NCI-H2081 (cell line): ENCODE results near the gene TH.

Source experiments
- DNase-seq, 2 experiments: peaks; one replicate each; lab custom pipeline; 2025; lab: John Stamatoyannopoulos, UW

Gene TH

DNA sequence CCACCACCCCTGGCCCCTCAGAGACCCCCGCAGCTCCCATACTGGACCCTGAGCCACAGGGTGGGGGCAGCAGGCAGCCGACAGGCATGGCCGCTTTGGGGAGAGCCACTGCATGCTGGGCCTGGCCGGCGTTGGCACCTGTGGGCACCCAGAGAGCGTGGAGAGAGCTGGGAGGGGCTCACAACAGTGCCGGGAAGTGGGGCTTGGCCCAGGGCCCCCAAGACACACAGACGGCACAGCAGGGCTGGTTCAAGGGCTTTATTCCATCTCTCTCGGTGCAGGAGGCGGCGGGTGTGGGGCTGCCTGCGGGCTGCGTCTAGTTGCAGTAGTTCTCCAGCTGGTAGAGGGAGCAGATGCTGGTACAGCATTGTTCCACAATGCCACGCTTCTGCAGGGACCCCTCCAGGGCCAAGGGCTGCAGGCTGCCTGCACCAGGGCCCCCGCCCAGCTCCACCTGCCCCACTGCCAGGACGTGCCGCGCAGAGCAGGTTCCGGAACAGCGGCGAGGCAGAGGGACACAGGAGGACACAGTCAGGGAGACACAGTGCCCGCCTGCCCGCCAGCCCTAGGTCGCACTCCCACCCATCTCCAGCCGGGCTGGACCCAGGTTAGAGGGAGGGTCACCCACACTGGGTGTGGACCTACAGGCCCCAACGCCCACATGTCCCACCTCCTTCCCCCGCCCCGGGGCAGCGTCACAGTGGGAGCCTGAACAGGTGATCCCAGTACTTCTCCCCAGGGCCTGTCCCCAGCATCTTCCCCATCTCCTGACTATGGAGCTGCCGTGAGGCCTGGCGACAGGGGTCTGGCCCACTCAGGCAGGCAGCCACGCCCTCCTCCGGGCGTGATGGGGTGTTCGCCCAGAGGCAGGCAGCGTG is 11.8 kb downstream of the TH start:
- no peak for DNase-seq

DNA sequence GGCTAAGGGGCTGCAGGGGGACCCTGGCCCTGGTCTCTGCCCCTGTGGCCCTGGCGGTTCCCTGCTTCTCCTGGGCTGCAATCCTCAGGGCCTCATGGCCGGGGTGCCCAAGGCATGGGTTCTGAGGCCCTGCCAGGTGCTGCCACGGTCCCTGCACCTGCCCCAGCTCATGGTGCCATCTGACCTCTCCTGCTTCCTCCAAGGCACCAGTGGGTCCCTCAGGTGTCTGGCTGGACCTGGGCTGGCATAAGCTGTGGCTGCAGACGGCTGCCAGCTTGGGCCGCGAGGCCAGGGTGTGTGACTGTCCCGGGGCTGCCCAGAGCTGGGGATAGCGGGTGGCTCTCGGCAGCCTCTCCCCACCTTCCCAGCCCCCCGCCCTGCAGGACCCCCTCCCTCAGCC is 12.6 kb downstream of the TH start:
- DNase-seq = no peak

DNA sequence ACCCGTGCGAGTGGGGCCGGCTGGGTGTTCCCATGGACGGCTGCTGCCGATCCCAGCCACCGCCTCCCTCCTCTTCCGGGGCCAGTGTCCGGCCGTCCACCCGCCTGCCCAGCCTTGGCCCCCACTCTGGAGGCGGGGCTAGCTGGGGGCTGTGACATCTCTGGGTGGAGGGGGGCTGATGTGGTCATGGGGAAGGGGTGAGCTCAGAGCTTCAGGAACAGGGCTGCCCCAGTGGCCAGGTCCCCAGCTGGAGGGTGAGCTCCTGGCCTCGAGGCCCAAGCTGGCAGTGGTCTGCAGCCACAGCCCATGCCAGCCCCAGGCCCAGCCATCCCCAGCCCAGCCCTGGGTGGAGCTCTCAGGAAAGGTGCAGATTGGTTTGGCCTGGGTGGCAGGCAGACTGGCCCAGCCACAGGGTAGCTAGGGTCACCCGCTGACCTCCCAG is 13.3 kb downstream of the TH start:
- no peak for DNase-seq

DNA sequence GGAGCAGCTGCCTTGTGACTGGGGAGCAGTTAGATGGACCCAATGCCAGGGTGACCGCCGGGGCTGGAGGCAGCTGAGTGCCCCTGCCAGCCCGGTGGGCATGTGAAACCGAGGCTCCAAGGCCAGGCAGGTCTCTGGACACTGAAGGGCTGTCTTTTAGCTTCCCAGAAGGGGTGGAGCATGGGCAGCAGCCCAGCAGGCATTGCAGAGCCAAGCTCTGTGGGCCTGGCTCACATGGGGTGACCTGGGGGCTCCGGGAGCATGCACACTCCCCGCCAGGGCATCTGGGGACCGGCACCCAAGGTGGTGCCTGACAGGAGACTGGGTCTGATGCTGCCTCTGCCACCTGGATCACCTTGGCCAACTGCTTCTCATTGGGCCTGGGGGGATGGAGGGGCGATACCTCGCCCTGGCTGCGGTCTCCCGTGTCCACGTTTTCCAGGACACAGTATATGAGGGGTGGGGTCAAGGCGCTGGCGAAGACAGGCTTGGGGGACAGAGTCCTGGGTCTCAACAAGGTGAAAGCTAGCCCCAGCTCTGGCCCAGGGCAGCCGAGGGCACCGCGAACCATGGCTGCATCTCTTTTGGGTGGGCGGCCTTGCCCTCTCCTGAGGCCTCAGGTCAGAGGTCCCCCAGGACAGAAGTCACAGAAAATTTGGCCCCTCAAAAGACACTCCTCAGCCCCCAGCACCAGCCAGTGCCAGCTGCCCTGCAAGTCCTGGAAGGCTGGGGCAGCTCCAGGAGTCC is 14.1 kb downstream of the TH start:
- DNase-seq = no peak

DNA sequence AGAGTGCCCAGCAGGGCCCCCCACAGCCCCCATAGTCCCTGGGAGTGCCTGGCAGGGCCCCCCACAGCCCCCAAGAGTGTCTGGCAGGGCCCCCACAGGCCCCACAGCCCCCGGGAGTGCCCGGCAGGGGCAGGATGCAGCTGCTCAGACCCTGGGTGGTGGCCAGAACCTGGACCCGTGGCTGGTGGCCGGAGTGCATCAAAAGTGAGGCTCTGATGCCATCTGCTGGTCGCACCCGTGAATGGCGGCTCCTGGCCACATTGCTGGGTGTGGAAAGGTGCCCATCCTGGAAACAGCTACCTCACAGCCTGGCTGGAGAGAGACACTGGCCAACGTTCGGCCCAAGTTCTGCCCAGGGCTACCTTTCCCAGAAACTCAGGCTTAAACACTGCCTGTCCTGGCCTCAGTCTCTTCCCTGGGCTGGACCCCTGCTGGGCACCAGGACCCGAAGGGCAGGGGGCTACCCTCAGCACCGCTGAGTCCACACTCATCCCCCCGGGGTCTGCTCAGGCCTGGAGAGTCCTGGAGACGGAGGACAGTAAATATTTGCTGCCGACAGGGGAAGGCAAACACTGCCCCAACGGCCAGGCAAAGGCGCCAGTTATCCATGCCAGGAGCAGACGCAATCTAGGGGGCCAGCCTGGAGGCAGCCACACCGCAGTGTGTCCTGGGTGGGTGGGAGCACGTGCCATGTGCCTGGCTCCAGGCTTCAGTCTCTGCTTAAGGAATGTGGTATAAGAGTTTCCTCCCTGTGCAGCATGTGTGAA is 15.0 kb downstream of the TH start:
- peak; percentile 29 to 38 for DNase-seq

DNA sequence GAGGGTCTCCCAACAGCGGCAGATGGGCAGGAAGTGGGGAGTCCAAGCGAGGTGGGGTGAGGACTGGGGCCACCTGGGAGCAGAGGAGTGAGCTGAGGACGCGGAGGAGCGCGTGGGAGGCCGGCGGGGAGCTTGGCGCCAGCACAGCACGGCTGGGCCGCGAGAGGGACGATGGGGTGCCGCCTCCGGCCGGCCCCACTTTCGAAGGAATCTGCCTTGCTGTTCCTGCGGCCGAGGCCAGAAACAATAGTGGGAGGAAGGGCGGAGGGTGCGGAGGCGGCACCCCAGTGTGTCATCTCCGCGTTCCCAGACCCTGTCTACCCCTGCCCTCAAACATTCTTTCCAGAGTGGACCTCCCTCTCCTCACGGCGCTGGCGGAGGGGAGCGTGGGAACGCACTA is 16.1 kb downstream of the TH start:
- no peak for DNase-seq

DNA sequence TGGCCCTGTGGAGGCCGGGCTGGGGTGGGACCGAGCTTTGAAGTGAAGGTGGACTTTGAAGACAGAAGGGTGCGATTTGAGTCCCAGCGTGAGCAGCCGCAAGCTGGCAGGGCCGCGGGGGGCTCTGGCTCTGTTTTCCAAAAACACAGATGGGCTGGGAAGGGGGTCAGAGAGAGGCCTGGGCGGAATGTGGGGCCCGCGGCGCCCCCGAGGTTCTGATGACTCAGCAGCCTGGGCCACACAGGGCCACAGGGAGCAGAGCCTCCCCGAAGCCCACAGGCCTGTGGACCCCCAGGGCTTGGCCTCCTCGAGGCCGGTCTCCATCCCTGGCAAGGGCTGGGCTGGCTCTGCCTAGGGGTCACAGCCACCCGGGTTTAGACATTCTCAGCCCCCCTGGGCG is 16.7 kb downstream of the TH start:
- DNase-seq = no peak

DNA sequence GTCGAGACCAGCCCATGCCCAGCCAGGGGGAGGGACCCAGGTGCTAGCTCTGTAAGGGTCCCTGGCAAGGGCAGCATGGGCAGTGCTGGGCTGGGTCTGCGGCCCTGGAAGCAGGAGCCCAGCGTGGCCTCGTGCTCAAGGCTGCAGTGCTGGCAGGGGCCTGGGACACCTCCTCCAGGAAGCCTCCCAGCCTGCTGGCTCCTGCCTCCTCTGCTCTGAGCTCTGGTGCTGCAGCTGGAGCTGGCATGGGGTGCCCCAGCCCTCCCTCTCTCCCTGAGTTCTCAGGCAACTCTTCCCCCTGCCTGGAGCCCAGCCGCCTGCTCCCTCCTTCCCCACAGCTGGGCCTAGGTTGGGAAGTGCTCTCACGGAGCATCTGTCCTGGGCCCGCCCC is 17.4 kb downstream of the TH start:
- DNase-seq = no peak

DNA sequence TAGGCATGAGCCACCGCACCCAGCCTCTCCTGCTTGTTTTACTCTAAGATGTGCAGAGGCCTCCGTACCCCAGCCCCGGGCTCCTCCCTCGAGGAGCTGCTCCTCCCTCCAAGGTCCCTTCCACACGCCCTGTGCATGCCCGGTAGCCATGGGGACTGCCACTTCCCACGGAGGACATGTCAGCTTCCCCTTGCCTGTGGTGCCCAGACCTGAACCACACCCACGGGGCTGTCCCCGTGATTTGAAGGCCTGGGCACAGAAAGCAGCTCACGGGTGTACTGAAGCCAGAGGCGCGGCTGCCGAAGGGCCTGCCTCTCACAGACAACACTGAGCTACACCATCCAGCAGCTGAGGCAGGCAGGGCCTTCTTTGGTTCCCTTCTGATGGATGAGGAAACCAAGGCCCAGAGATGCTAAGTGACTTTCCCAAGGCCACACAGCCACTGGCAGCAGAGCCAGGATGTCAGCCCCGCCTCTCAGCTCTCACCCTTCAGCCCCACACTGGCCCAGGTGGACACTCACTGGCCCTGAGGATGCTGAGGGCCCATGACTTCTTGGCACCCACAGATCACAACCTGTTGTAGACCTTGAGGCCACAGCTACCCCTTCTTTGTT is 17.9 kb downstream of the TH start:
- DNase-seq = no peak

DNA sequence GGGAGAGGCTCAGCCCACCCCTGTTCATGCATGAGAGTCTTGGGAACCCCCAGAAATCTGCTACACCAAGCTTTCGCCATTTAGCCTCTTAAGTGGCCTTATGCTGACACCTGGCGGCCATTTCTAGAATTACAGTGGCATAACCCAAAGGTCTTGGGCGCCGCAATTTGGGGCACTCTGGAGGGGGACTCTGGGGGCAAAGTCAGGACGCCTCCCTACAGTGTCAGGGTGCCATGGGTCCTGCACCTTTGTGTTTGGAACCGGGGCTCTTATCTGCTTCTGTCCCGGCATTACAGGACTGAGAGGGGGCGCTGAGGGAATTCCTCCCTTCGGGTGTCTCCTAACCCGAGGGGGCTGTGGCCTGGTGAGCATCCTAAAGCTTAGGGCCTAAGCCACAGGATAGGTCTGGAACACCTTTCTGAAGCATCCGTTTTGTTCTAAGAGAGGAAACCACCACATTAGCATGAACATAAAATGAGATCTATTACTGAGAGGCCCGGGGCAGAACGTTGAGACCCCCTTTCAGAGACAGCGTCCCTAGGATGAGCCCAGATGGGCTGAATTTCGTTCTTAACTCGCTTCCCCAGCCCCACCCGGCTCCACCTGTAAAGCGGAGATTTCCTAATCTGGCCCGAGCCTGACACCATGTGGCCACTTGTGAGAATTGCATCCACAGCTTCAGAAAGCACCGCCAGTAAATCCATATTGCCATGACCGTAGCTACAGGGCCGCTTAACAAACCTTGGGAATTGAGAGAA is 19.9 kb downstream of the TH start:
- DNase-seq = peak; percentile 73 to 75

DNA sequence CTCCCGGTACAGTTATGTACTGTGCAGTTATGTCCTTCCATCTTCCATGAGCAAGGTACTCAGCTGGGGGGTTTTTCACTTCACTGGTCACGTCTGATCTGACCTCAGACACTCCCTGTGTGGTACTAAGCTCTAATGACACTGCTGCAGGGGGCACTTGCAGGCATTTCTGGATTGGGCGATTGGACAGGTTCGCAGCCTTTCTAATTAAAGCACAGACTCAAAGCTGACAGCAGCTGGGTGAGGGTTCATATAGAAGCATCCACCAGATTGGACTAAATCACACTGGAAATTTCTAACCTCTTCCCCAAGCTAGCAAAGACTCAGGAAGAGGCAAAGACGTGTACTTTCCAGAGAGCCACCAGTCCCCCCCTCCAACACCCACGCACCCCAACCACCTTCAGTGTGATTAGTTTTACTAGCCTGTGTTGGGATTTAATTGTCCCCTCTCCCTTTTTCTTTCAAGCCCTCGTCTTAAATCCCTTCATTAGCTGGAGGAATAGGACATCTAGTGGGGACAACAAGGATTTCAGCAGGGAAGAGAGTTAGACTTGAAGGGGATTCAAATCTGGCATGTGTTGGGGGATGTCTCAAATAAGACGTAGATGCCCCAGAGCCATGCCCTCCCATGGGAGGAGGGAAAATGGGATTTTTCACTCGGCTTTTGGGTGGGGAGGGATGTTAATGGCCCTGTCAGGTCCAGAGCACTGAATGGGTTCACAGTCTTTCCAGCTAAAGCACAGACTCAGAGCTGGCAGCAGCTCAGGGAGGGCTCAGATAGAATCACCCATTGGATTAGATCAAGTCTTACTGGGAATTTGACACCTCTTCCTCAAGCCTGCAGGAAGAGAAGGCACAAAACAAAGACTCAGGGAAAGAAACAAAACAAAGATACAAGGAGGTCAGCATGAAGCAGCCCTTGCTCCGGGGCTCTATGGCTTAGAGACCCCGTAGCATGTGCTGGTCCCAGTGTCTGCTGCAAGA is 21.5 kb downstream of the TH start:
- DNase-seq = peak in 1 of 2 experiments; percentile 30

DNA sequence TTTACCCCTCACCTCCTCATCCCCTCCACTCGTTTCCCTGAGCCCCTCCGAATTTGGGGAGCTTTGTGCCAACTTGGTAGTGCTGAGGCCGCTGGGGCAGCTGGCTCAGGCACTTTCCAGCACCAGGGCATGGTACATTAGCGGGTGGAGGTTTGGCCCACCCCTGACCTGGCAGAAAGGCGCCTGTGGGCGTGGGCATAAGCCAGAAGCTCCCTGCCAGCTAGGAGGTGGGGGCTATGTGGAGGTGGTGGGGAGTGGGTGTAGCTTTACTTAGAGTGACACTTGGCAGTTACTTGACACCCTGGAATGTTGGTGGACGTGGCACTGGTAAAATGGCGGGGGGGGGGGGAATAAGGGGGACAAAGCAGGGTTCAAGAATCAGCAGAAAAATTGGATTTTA is 22.2 kb downstream of the TH start:
- DNase-seq = no peak

DNA sequence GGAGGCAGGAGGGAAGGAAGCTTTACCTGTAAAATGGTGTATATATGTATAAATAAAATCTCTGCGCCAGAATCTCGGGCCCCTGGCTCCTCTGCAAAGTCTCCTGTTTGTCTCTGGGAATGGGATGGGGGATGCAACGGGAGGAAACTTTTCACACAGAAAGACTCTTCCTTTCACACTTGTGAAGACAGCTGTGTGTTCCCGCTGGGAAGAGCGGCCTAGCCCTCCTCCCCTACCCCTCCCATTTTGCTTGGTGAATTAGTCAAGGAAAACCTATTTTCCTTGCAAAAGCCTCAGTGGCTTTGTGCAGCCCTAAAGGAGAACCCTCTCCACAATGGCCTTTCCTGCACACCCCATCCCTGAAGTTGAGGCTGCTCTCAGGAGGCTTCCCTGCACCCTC is 23.0 kb downstream of the TH start:
- no peak for DNase-seq

DNA sequence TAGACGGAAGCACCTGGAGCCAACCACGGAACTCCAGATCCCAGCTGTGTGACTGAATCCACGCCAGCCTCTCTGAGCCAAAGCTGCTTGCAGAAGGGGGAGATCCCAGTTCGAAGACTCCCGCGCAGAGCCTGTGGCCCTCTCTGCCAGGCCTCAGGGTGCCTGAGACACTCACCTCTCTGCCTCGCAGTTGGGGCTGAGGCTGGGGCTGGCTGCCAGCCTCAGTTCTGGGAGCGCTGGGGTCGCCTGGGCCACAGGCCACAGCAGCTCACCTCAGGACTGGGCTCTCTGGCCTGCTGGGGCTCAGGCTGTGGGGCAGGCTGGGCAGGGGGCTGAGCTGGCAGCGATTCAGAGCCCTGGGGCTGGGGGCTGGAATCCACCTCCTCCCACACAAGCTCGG is 24.2 kb downstream of the TH start:
- no peak for DNase-seq

DNA sequence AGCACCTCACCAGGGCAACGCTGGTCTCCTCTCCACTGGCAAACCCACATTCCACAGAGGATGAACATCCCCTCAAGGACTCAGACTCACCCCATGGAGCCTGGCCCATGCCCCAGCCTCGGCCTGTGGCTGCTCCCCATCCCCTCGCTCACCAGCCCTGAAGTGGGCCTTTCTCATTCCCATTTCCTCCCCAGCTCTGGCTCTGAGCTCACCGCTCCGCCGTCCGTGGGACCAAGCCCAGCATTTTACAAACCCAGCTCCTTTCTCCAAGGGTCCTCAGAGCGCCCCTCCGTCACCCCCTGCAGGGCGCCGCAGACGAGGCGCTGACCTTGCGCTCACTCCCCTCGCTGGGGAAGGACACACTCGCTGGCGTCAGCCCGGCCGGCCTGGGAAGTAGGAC is 25.6 kb downstream of the TH start:
- DNase-seq = no peak

DNA sequence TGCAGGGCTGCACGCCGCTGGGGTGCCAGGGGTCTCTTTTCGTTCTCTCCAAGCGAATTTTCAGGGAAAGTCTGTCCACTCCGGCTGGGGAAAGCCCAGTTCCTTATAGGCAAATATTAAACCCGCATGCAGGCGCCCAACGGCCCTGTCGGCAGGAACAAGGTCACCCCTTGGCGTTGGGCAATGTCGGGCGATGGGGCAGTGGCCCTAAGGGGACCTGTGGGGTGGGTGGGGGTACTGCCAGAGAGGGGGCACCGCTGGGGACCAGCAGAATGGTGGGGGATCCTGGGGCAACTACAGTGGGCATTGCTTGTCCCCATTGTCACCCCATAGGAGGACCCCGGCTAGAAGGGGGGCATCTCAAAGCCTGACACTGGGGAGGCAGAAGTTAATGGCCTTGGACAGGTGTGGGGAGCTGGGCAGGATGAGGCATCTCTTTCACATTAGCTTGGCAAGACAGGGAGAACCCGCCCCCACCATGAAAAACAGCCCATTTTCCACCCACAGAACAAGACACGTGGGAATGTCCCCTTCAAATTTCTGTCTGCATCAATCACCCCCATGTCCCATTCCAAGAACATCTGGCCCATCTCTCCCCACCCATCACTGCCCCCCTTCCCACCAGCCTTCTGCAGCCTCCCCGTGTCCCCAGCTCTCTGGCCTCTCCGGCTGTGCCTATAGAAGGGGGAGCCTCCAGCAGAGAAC is 26.9 kb downstream of the TH start:
- no peak for DNase-seq

DNA sequence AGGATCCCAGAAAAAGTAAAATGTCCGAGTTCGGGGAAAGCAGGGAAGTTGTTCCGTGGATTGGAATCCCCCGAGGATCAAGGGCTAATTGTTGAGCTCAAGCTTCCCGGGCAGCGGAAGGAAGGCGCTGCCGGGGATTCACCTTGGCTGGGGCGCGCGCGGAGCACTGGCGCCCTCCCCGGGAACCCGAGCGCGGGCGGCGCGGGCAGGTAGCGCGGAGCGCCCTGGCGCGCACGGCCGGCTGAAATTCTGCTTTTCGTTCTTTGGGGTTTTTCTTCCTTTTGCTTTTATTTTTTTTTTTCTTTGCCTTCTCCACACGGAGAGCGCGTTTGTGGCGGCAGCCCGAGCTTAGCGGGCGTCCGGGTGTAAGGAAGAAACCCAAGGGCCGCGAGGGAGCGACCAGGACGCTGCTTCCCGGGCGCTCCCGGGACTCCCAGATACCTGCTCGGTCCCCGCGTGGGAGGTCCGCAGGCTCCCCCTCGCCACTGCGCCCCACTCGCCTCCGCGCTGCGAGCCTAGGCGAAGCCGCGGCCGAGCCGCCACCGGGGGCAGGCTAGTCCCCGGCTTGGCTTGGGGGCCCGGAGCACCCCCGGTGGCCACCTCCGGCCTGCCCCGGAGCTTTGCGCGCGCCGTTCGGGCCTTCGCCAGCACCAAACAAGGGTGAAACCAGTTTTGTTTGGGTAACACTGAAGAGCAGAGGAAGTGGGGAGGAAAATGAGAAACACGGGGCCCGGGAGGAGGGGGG is 27.6 kb downstream of the TH start:
- DNase-seq = no peak

DNA sequence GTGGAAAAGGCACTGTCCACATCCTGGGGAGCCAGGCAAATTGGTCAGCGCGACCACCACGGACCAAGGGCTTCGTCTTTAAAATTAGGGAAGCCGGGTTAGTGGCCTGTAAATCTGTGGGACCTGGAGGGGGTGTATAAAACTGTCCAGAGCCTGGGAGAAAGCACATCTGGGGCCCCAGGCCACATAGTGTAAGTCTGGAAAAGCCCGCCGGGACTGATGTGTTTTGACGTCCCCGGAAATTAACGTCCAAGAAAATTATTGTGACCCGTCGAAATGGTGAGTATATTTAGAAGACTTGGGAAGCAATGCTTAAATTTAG is 28.2 kb downstream of the TH start:
- no peak for DNase-seq

DNA sequence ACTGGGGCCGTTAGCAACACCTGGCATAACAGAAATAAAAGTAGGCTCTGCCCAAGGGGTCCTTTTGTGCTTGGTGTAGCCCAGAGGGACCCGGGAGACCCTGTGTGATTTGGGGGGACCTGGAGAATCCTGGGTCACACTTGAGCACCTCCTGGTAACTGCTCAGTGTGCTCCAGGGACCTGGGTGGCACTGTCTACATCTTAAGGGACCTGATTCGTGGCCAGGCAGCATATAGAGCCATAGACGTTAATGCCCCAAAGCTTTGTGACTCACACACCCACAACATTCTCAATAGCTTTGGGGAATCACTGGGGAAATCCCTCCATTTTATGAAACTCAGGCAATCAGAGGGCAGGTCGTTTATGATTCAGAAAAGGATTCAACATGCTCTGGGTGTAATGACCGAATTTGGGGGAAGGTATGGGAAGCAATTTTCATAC is 28.8 kb downstream of the TH start:
- no peak for DNase-seq
